H1 (cell line): Measurements from ENCODE around the gene COL5A1. TPM values are rescaled to one million over a fixed set of nuclear protein-coding genes. Genes with fewer than 3 reads are reported as not detected.

Experiments used
- CTCF ChIA-PET: fragments of 300-600 bp; sonication (Branson Sonifier 250); formaldehyde crosslinking; loops from one replicate; lab custom pipeline; 2021; ENCODE audit not compliant: partially characterized antibody; lab: Charles Lee
- POLR2A ChIA-PET: fragments of 300-600 bp; sonication (Branson Sonifier 250); formaldehyde crosslinking; loops from one replicate; lab custom pipeline; 2021; ENCODE audit warnings: inconsistent platforms; ENCODE audit not compliant: partially characterized antibody; lab: Charles Lee
- DNase-seq, 2 experiments: peaks; one replicate each; pipeline versions ENCODE4 v3.0.0 to v3.0.0-alpha.2; 2010 to 2022; ENCODE audit warnings: low spot score in 2 of 2, low read depth in 1 of 2, mixed read lengths in 1 of 2
- FAIRE-seq: peaks from 2 replicates; lab custom pipeline; 2011; peaks lifted over from hg19 to GRCh38; lab: Jason Lieb, UNC
- H2AFZ ChIP-seq: 2 replicates; pipeline ENCODE4 v1.8.1; 2012; ENCODE audit warnings: low read length, inconsistent platforms
- H2AK5ac ChIP-seq: 2 replicates; pipeline ENCODE4 v1.6.1; 2013; ENCODE audit warnings: low read depth, low read length
- H2BK120ac ChIP-seq: replicated peaks from 2 replicates; pipeline ENCODE3; 2013; ENCODE audit warnings: low read depth, low read length, inconsistent platforms
- H2BK12ac ChIP-seq: 2 replicates; pipeline ENCODE4 v1.6.1; 2013; ENCODE audit warnings: low read depth, low read length
- H2BK15ac ChIP-seq: 2 replicates; pipeline ENCODE4 v1.6.1; 2013; ENCODE audit warnings: low read length
- H2BK20ac ChIP-seq: 2 replicates; pipeline ENCODE4 v1.6.1; 2013; ENCODE audit warnings: low read length
- H2BK5ac ChIP-seq: 2 replicates; pipeline ENCODE4 v1.6.1; 2013; ENCODE audit warnings: low read depth, low read length
- H3K14ac ChIP-seq: 2 replicates; pipeline ENCODE4 v1.6.1; 2013; ENCODE audit warnings: inconsistent platforms; ENCODE audit not compliant: insufficient read length
- H3K18ac ChIP-seq: 2 replicates; pipeline ENCODE4 v1.6.1; 2013; ENCODE audit warnings: low read length; ENCODE audit errors: extremely low read depth
- H3K23ac ChIP-seq: 2 replicates; pipeline ENCODE4 v1.6.1; 2013; ENCODE audit warnings: inconsistent platforms; ENCODE audit not compliant: insufficient read length
- H3K23me2 ChIP-seq: 2 replicates; pipeline ENCODE4 v1.6.1; 2013; ENCODE audit warnings: low read depth, low read length
- H3K27ac ChIP-seq: 2 replicates; pipeline ENCODE4 v1.6.1; 2011; ENCODE audit warnings: low read depth, low read length, inconsistent platforms
- H3K27me3 ChIP-seq, 4 experiments: replicated peaks in 1 of 4; 1 replicate in 1 of 4; 2 replicates in 3 of 4; pipeline versions ENCODE4 v1.6.1 to v1.8.1; 2011 to 2013; ENCODE audit warnings: low read length in 3 of 4, mild to moderate bottlenecking in 3 of 4, inconsistent platforms in 2 of 4, mixed read lengths in 2 of 4, moderate library complexity in 1 of 4; ENCODE audit not compliant: control insufficient read depth in 3 of 4, insufficient read depth in 3 of 4; ENCODE audit errors: extremely low read depth in 1 of 4
- H3K36me3 ChIP-seq, 4 experiments: 2 replicates each; pipeline versions ENCODE4 v1.6.1 to v1.8.1; 2011 to 2013; ENCODE audit warnings: mild to moderate bottlenecking in 4 of 4, low read length in 3 of 4, moderate library complexity in 2 of 4, control low read depth in 1 of 4, inconsistent platforms in 1 of 4; ENCODE audit not compliant: insufficient read depth in 4 of 4, control insufficient read depth in 2 of 4
- H3K4ac ChIP-seq: replicated peaks from 2 replicates; pipeline ENCODE3; 2013; ENCODE audit warnings: low read length, low read depth, mixed read lengths, inconsistent platforms; ENCODE audit not compliant: insufficient read length
- H3K4me1 ChIP-seq, 4 experiments: replicated peaks in 1 of 4; 1 replicate in 1 of 4; 2 replicates in 3 of 4; pipeline versions ENCODE4 v1.6.1 to v1.8.1; 2011 to 2013; ENCODE audit warnings: low read length in 3 of 4, inconsistent platforms in 2 of 4, mixed read lengths in 1 of 4; ENCODE audit not compliant: insufficient read depth in 4 of 4, control insufficient read depth in 3 of 4
- H3K4me2 ChIP-seq, 2 experiments: 2 replicates each; pipeline versions ENCODE4 v1.6.1 to v1.8.1; 2011 to 2013; ENCODE audit warnings: low read depth in 2 of 2, low read length in 2 of 2, control low read depth in 1 of 2, inconsistent platforms in 1 of 2, mild to moderate bottlenecking in 1 of 2; ENCODE audit not compliant: insufficient read depth in 1 of 2
- H3K4me3 ChIP-seq, 4 experiments: fragments of 200-600, 300-600 bp in 1 of 4; sonication (generic), shearing (Covaris generic), sonication (Bioruptor Twin) in 1 of 4; 2 replicates each; pipeline versions ENCODE4 v1.5.1 to v1.8.1; 2011 to 2016; ENCODE audit warnings: low read length in 4 of 4, low read depth in 3 of 4, control low read depth in 2 of 4, inconsistent platforms in 2 of 4, mild to moderate bottlenecking in 2 of 4, mixed read lengths in 1 of 4, moderate library complexity in 1 of 4; ENCODE audit not compliant: insufficient read depth in 2 of 4; ENCODE audit errors: extremely low read depth in 1 of 4
- H3K56ac ChIP-seq: replicated peaks from 2 replicates; pipeline ENCODE3; 2013; ENCODE audit warnings: low read depth, mild to moderate bottlenecking, mixed read lengths, low read length, inconsistent platforms; ENCODE audit not compliant: insufficient read length
- H3K79me1 ChIP-seq: 2 replicates; pipeline ENCODE4 v1.6.1; 2013; ENCODE audit warnings: low read depth, low read length, control low read depth
- H3K79me2 ChIP-seq, 2 experiments: 2 replicates each; pipeline versions ENCODE4 v1.6.1 to v1.8.1; 2012 to 2013; ENCODE audit warnings: low read length in 2 of 2, mild to moderate bottlenecking in 2 of 2, inconsistent platforms in 1 of 2; ENCODE audit not compliant: insufficient read depth in 2 of 2, control insufficient read depth in 1 of 2
- H3K9ac ChIP-seq, 4 experiments: replicated peaks in 1 of 4; 1 replicate in 1 of 4; 2 replicates in 3 of 4; pipeline versions ENCODE4 v1.6.1 to v1.8.1; 2011 to 2013; ENCODE audit warnings: low read depth in 3 of 4, low read length in 3 of 4, control low read depth in 2 of 4, mild to moderate bottlenecking in 2 of 4, moderate library complexity in 2 of 4, inconsistent platforms in 1 of 4; ENCODE audit errors: extremely low read depth in 1 of 4
- H3K9me3 ChIP-seq, 2 experiments: 2 replicates each; pipeline versions ENCODE4 v1.6.1 to v1.8.1; 2012 to 2013; ENCODE audit warnings: mild to moderate bottlenecking in 2 of 2, moderate library complexity in 2 of 2, control low read depth in 1 of 2, inconsistent platforms in 1 of 2, low read depth in 1 of 2, low read length in 1 of 2, mixed read lengths in 1 of 2; ENCODE audit not compliant: insufficient read depth in 2 of 2
- H4K20me1 ChIP-seq, 2 experiments: replicated peaks in 1 of 2; 2 replicates each; pipeline versions ENCODE3 to v1.8.1; 2011 to 2013; ENCODE audit warnings: inconsistent platforms in 2 of 2, low read length in 2 of 2, mild to moderate bottlenecking in 1 of 2; ENCODE audit not compliant: insufficient read depth in 2 of 2, control insufficient read depth in 1 of 2
- H4K5ac ChIP-seq: 2 replicates; pipeline ENCODE4 v1.6.1; 2013; ENCODE audit warnings: low read length, low read depth, mixed read lengths, inconsistent platforms; ENCODE audit not compliant: insufficient read length
- H4K8ac ChIP-seq: 2 replicates; pipeline ENCODE4 v1.8.0; 2013; ENCODE audit warnings: mild to moderate bottlenecking, moderate library complexity, low read length, inconsistent platforms; ENCODE audit not compliant: insufficient read depth; ENCODE audit errors: extremely low read depth
- H4K91ac ChIP-seq: replicated peaks from 2 replicates; pipeline ENCODE3; 2013; ENCODE audit warnings: low read length, mixed read lengths, inconsistent platforms; ENCODE audit not compliant: insufficient read length
- BRCA1 ChIP-seq: IDR thresholded peaks from 2 replicates; pipeline ENCODE4 v1.6.1; 2012; ENCODE audit warnings: low read depth, low read length, improper control_type of control experiment
- CTBP2 ChIP-seq: IDR thresholded peaks from 2 replicates; pipeline ENCODE4 v1.7.0; 2011; ENCODE audit warnings: borderline replicate concordance, mild to moderate bottlenecking, moderate library complexity, mixed read lengths, low read length; ENCODE audit not compliant: insufficient read depth, insufficient read length
- MAFK ChIP-seq: IDR thresholded peaks from 2 replicates; pipeline ENCODE4 v1.6.1; 2012; ENCODE audit warnings: low read depth, mild to moderate bottlenecking, improper control_type of control experiment, low read length
- RNF2 ChIP-seq: fragments of 200-900, 300-1000 bp; sonication (generic); IDR thresholded peaks from 2 replicates; pipeline ENCODE4 v1.7.1; 2016; ENCODE audit warnings: borderline replicate concordance, low read depth, mild to moderate bottlenecking, antibody characterized with exemption, low read length; ENCODE audit not compliant: poor library complexity, severe bottlenecking; ENCODE audit errors: missing control alignments
- SAP30 ChIP-seq: fragments of 300-600 bp; sonication (generic); IDR thresholded peaks from 2 replicates; pipeline ENCODE4 v1.7.1; 2012; ENCODE audit warnings: low read length, moderate library complexity, mild to moderate bottlenecking, inconsistent platforms; ENCODE audit not compliant: insufficient read depth, insufficient replicate concordance
- SIRT6 ChIP-seq: IDR thresholded peaks from one replicate; pipeline ENCODE4 v1.7.1; 2012; ENCODE audit warnings: low read length, inconsistent platforms
- SP2 ChIP-seq: IDR thresholded peaks from 2 replicates; pipeline ENCODE4 v1.6.1; 2012; ENCODE audit warnings: mild to moderate bottlenecking, low read length, inconsistent platforms
- SRF ChIP-seq: IDR thresholded peaks from 2 replicates; pipeline ENCODE4 v1.6.1; 2011; ENCODE audit warnings: mild to moderate bottlenecking, low read depth, low read length, moderate library complexity
- SUZ12 ChIP-seq: fragments of 200-600 bp; sonication (generic); IDR thresholded peaks from 2 replicates; pipeline ENCODE4 v1.6.1; 2012; ENCODE audit warnings: mild to moderate bottlenecking, inconsistent platforms, low read length, moderate library complexity, mixed read lengths
- WGBS, 2 experiments: shearing (Covaris generic) in 1 of 2; methylation state at CpG; one replicate each; pipeline versions ENCODE4 v1.1.6 to v1.1.7; 2013 to 2015; ENCODE audit warnings: low lambda C conversion rate in 2 of 2, mixed read lengths in 2 of 2, inconsistent platforms in 1 of 2, low coverage in 1 of 2, missing lambda C conversion rate in 1 of 2; ENCODE audit not compliant: insufficient replicate concordance in 2 of 2, insufficient coverage in 1 of 2, insufficient read length in 1 of 2; ENCODE audit errors: extremely low coverage in 1 of 2, missing lambda C conversion rate in 1 of 2; 5-methylcytosine and 5-hydroxymethylcytosine counted together
- polyA plus RNA-seq, 7 experiments: library from polyadenylated mRNA; depleted of rRNA in 3 of 7; stranded (reverse) in 5 of 7; unstranded in 2 of 7; fragments of >200 nt in 5 of 7; fragments of 200-250 nt in 2 of 7; gene quantifications; 1 replicate in 5 of 7; 2 replicates in 1 of 7; 4 replicates in 1 of 7; pipeline versions ENCODE4 v1.2.1 to v1.2.3, GENCODE V29; 2011 to 2013; ENCODE audit warnings: missing spikeins in 2 of 7, mixed read lengths in 2 of 7
- total RNA-seq: library from RNA; stranded (reverse); fragmentation: NEBNext Ultra II Directional; extraction: Animal tissue kit (Norgen Biotek cat#: 25700); gene quantifications from 2 replicates; pipeline ENCODE4 v1.2.1, GENCODE V29; 2021
- TF ChIP-seq, protein P1 (sequence below): IDR thresholded peaks from 2 replicates; pipeline ENCODE4 v1.6.1; 2012; ENCODE audit warnings: low read length, inconsistent platforms

The COL5A1 gene
- total and polyA plus RNA-seq, 2 of the 8 experiments (the other 6 are each of a cell fraction or from before 2014, with no cell fraction given) = 3.8 to 12.0 TPM

DNA sequence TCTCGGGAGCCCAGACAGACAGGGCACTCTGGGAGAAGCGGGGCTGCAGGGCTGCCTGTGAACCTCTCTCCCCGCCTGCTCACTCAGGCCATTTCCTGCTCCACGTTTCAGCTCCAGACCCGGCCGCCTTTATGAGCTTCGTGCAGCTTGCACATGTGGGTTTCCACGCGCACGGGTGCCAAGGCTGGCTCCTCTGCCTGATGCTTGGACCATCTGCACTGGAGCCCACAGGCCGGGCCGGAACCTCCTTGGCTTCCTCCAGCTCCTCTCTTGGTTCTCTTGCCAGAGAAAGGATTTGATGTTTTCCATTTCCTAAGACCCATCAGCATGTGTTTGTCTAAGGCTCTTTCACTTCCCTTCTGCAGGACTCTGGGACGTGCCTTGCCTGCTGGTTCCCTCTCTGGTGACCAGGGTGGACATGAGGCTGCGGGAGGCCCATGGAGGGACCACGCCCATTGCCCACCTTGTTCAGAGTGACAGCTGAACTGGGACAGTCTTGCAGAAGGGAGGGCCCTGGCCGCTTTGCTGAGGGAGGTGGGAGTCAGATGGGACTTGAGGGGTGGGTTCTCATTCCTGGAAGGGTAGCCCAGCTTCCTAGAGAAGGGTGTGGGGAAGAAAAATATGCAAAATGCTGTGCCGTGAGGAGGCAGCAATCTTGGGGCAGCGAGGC, 23.3 kb upstream of the COL5A1 start:
- no peak overlapping the region for H3K23ac ChIP-seq
- peaks cover 0 to 4% of the 10 kb centered on the region in 2 experiments; a peak in 2 of 4 replicates for H3K9me3 ChIP-seq
- no peak overlapping the region for H3K14ac ChIP-seq
- H3K9ac ChIP-seq = no peak overlapping the region
- no peak for FAIRE-seq
- no peak overlapping the region for H3K4ac ChIP-seq
- H2BK20ac ChIP-seq = no peak overlapping the region
- no peak overlapping the region for H4K91ac ChIP-seq
- H2BK12ac ChIP-seq = 0 out of 2 replicates have a peak overlapping the region, but pooled peaks have one; percentile 17
- no peak overlapping the region for H3K56ac ChIP-seq
- H3K18ac ChIP-seq = no peak overlapping the region
- no peak overlapping the region for H2BK120ac ChIP-seq
- ChIA-PET CTCF (interaction anchor here (1.0 kb wide), 1 partner anchor 22 kb away, joined by 3 read pairs; no protein-coding TSS in a partner anchor), POLR2A (no interaction called here)
- H2AK5ac ChIP-seq = no peak overlapping the region
- H3K27me3 ChIP-seq = no peaks in the 10 kb centered on the region
- no peak overlapping the region for H3K4me2 ChIP-seq
- peaks cover 2% of the 10 kb centered on the region; the same call in 1 of the 2 replicates for H3K23me2 ChIP-seq
- 96% methylated on average over 16 of the region's 18 CpGs; no CpG with 5 or more reads in 1 of the 2 experiments for WGBS, 2 experiments
- no peaks in the 10 kb centered on the region; a peak in 1 of 8 replicates for H3K36me3 ChIP-seq
- no peaks in the 10 kb centered on the region for H4K20me1 ChIP-seq
- H4K8ac ChIP-seq = peak overlapping the region; percentile 15
- H3K4me1 ChIP-seq = peaks cover 0 to 3% (median 0%) of the 10 kb centered on the region in 4 experiments; a peak in 1 of 7 replicates
- no peak overlapping the region for H3K4me3 ChIP-seq
- H3K79me2 ChIP-seq = no peaks in the 10 kb centered on the region
- no peak overlapping the region; the same call in 1 of the 2 replicates for H2AFZ ChIP-seq
- H2BK5ac ChIP-seq = no peak overlapping the region
- H2BK15ac ChIP-seq = no peak overlapping the region
- H3K79me1 ChIP-seq = no peaks in the 10 kb centered on the region
- DNase-seq = no peak
- no peak overlapping the region for H3K27ac ChIP-seq
- no peak overlapping the region for H4K5ac ChIP-seq
- TF ChIP-seq SUZ12 = no peak
- TF ChIP-seq CTBP2 = no peak
- no peak for TF ChIP-seq RNF2
- no peak for TF ChIP-seq MAFK
- TF ChIP-seq, protein P1, sequence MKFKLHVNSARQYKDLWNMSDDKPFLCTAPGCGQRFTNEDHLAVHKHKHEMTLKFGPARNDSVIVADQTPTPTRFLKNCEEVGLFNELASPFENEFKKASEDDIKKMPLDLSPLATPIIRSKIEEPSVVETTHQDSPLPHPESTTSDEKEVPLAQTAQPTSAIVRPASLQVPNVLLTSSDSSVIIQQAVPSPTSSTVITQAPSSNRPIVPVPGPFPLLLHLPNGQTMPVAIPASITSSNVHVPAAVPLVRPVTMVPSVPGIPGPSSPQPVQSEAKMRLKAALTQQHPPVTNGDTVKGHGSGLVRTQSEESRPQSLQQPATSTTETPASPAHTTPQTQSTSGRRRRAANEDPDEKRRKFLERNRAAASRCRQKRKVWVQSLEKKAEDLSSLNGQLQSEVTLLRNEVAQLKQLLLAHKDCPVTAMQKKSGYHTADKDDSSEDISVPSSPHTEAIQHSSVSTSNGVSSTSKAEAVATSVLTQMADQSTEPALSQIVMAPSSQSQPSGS = no peak
- TF ChIP-seq SRF = no peak
- no peak for TF ChIP-seq SP2
- TF ChIP-seq SAP30 = no peak
- TF ChIP-seq SIRT6 = no peak
- no peak for TF ChIP-seq BRCA1
